ENCODE measurements around the gene SNX27.

- TF ChIP-seq RAD21 (IDR thresholded peaks at IDR 0.05; ENCODE audit: low read depth) (no peak), EGR1 (IDR thresholded peaks at IDR 0.05; ENCODE audit: low read depth) (no peak), POLR2AphosphoS5 (IDR thresholded peaks at IDR 0.05; ENCODE audit: low read depth, low read length) (no peak), POLR2A (IDR thresholded peaks at IDR 0.05; ENCODE audit: borderline replicate concordance, extremely low read depth, insufficient read depth, insufficient read length) (no peak), EZH2phosphoT487 (IDR thresholded peaks at IDR 0.05; ENCODE audit: borderline replicate concordance) (no peak)
- TF ChIP-seq, protein P1, sequence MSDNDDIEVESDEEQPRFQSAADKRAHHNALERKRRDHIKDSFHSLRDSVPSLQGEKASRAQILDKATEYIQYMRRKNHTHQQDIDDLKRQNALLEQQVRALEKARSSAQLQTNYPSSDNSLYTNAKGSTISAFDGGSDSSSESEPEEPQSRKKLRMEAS (IDR thresholded peaks at IDR 0.05): no peak
Observed at GRCh38 chr1:151741516-151741915, 129.7 kb downstream of the SNX27 start.

All from HCT116 (cell line).